OCI-LY3 (cell line): ENCODE measurements around the gene WDR13.

Experiments used
- H2AFZ ChIP-seq: fragments of 200-600, 300-600 bp; shearing (Covaris generic); 2 replicates; pipeline ENCODE4 v1.6.0; 2014; ENCODE audit warnings: antibody characterized with exemption, low read depth, low read length
- H3K27ac ChIP-seq: fragments of 200-600, 300-600 bp; sonication (generic); 2 replicates; pipeline ENCODE4 v1.5.1; 2014; ENCODE audit warnings: mild to moderate bottlenecking, low read length, moderate library complexity, mixed read lengths
- H3K27me3 ChIP-seq: fragments of 200-600, 300-600 bp; sonication (generic); 2 replicates; pipeline ENCODE4 v1.6.1; 2014; ENCODE audit warnings: low read depth, low read length, mixed read lengths
- H3K36me3 ChIP-seq: fragments of 200-600, 300-600 bp; sonication (generic); replicated peaks from 2 replicates; pipeline ENCODE3; 2014; ENCODE audit warnings: low read depth, low read length, mixed read lengths
- H3K4me1 ChIP-seq: fragments of 300-600, 200-600 bp; sonication (generic); 2 replicates; pipeline ENCODE4 v1.6.1; 2014; ENCODE audit warnings: low read length, mixed read lengths
- H3K4me2 ChIP-seq: fragments of 200-600, 300-600 bp; sonication (generic); 2 replicates; pipeline ENCODE4 v1.6.1; 2014; ENCODE audit warnings: low read length, mixed read lengths
- H3K4me3 ChIP-seq: fragments of 300-600, 200-600 bp; sonication (generic); 2 replicates; pipeline ENCODE4 v1.5.1; 2014; ENCODE audit warnings: antibody characterized with exemption, mild to moderate bottlenecking, low read length, moderate library complexity
- H3K79me2 ChIP-seq: fragments of 300-600, 200-600 bp; shearing (Covaris generic); 2 replicates; pipeline ENCODE4 v1.6.1; 2014; ENCODE audit warnings: mild to moderate bottlenecking, low read length, mixed read lengths
- H3K9ac ChIP-seq: fragments of 300-600, 200-600 bp; shearing (Covaris generic); 2 replicates; pipeline ENCODE4 v1.6.0; 2014; ENCODE audit warnings: mild to moderate bottlenecking, low read length, moderate library complexity
- H3K9me3 ChIP-seq: fragments of 200-600, 300-600 bp; shearing (Covaris generic); 2 replicates; pipeline ENCODE4 v1.6.1; 2014; ENCODE audit warnings: low read length, mixed read lengths; ENCODE audit not compliant: insufficient read depth
- H4K20me1 ChIP-seq: fragments of 200-600, 300-600 bp; sonication (generic); 2 replicates; pipeline ENCODE4 v1.6.1; 2016; ENCODE audit warnings: low read length, mixed read lengths; ENCODE audit not compliant: insufficient read depth
- EZH2phosphoT487 ChIP-seq: fragments of 200-600 bp; shearing (Covaris generic); IDR thresholded peaks from 2 replicates; pipeline ENCODE4 v1.6.1; 2018; ENCODE audit warnings: antibody characterized with exemption, mixed run types, low read depth
- TF ChIP-seq, protein P1 (sequence below): fragments of 200-600, 300-600 bp; sonication (generic); IDR thresholded peaks from 2 replicates; pipeline ENCODE4 v1.5.1; 2014; ENCODE audit warnings: antibody characterized with exemption, low read length, low read depth

The WDR13 gene

DNA sequence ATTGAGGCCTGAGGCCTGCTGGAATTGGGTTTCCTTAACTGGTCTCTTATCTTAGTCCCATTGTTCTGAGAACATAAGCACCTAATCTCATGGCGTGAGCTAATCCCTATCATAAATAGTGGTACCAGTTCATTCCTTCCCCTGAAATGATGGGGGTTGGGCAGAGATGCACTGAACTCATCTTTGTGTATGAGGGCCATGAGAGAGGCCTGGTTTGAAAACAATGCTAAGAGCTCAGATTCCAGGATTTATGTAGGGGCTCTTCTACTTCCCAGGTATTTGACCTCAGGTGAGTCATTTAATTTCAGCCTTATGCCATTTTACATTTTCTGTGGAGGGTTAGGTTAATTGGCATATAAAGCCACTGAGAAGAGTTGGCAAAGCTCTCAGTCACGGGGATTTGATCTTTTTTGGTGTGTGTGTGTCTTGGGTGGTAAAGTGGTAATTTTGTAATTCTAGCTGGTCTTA lies 18.6 kb upstream of the WDR13 start:
- Histone ChIP-seq H3K79me2 (peaks cover 25% of the 10 kb centered on the region), H3K4me3 (no peak overlapping the region), H3K27me3 (no peaks in the 10 kb centered on the region), H2AFZ (no peak overlapping the region), H4K20me1 (no peaks in the 10 kb centered on the region; the same call in 1 of the 2 replicates), H3K9me3 (no peaks in the 10 kb centered on the region), H3K9ac (no peak overlapping the region), H3K27ac (no peak overlapping the region), H3K4me1 (peaks cover 8% of the 10 kb centered on the region), H3K4me2 (no peak overlapping the region), H3K36me3 (peaks cover 50% of the 10 kb centered on the region)
- TF ChIP-seq EZH2phosphoT487, result no peak

DNA sequence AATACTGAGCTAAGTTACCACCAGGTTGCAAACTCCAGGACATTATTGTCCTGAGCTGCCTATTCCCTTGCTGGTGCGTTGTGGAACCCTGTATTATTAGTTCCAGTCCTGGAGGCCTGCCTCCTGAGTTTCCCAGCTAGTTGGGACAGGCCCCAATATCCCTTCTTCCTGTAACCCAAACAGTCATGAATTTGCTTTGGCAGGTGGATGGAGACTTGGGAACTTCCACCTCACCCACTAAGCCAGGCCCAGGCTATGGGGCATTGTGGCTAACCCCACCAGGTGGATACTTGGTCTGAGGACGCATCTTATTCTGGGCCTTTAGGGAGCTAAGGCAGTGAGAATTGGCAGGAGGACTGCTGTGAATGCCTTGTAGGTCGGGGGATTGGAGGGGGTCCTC lies 18.0 kb upstream of the WDR13 start:
- Histone ChIP-seq H3K27ac (no peak overlapping the region), H3K4me2 (no peak overlapping the region), H3K27me3 (no peaks in the 10 kb centered on the region), H2AFZ (no peak overlapping the region), H3K9me3 (no peaks in the 10 kb centered on the region), H3K79me2 (peaks cover 25% of the 10 kb centered on the region), H3K9ac (no peak overlapping the region), H3K4me3 (no peak overlapping the region), H4K20me1 (no peaks in the 10 kb centered on the region; the same call in 1 of the 2 replicates), H3K4me1 (peaks cover 8% of the 10 kb centered on the region), H3K36me3 (peaks cover 50% of the 10 kb centered on the region)
- no peak for TF ChIP-seq EZH2phosphoT487
- TF ChIP-seq, protein P1, sequence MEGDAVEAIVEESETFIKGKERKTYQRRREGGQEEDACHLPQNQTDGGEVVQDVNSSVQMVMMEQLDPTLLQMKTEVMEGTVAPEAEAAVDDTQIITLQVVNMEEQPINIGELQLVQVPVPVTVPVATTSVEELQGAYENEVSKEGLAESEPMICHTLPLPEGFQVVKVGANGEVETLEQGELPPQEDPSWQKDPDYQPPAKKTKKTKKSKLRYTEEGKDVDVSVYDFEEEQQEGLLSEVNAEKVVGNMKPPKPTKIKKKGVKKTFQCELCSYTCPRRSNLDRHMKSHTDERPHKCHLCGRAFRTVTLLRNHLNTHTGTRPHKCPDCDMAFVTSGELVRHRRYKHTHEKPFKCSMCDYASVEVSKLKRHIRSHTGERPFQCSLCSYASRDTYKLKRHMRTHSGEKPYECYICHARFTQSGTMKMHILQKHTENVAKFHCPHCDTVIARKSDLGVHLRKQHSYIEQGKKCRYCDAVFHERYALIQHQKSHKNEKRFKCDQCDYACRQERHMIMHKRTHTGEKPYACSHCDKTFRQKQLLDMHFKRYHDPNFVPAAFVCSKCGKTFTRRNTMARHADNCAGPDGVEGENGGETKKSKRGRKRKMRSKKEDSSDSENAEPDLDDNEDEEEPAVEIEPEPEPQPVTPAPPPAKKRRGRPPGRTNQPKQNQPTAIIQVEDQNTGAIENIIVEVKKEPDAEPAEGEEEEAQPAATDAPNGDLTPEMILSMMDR, result no peak

DNA sequence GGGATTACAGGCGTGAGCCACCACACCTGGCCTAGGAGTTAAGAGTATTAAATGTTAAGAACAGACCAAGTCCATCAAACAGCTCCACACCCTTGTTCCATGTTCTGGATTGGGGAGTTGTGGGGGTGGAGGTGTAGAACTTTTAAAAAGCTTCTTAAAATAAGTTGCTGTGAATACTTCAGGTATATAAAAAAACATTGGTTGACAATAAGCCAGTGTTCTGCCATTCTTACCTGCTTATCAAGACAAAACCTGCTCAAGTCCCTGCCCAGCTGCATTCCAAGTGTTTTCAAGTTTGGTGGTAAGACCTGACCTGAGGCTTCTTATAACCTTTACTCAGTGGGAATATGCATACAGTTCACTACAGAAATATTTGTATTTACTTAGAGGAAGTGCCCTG lies 16.6 kb upstream of the WDR13 start:
- H4K20me1 ChIP-seq, result no peaks in the 10 kb centered on the region; the same call in 1 of the 2 replicates
- no peaks in the 10 kb centered on the region for H3K9me3 ChIP-seq
- no peak for TF ChIP-seq EZH2phosphoT487
- TF ChIP-seq, protein P1, result no peak

DNA sequence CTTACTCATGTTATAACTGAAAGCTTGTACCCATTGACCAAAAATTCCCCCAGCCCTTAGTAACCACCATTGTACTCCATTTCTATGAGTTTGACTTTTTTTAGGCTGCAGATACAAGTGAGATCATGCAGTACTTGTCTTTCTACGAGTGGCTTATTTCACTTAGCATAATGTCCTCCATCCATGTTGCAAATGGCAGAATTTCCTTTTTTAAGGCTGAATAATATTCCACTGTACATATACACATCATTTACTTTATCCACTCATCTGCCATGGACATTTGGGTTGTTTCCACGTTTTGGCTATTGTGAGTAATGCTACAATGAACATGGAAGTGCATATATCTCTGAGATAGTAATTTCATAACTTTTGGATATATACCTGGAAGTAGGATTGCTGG lies 12.6 kb upstream of the WDR13 start:
- Histone ChIP-seq H3K9ac (no peak overlapping the region), H3K9me3 (no peaks in the 10 kb centered on the region), H4K20me1 (no peaks in the 10 kb centered on the region), H3K27ac (no peak overlapping the region), H2AFZ (no peak overlapping the region), H3K4me2 (no peak overlapping the region), H3K27me3 (no peaks in the 10 kb centered on the region), H3K4me3 (no peak overlapping the region), H3K36me3 (peaks cover 5% of the 10 kb centered on the region), H3K79me2 (no peaks in the 10 kb centered on the region), H3K4me1 (no peaks in the 10 kb centered on the region)
- no peak for TF ChIP-seq EZH2phosphoT487
- TF ChIP-seq, protein P1, result no peak

More for the DNA sequence above, 16.6 kb upstream of the WDR13 start:
- no peak overlapping the region for H3K9ac ChIP-seq
- no peaks in the 10 kb centered on the region for H3K27me3 ChIP-seq
- H2AFZ ChIP-seq, result no peak overlapping the region
- no peak overlapping the region for H3K27ac ChIP-seq
- H3K4me1 ChIP-seq, result peaks cover 3% of the 10 kb centered on the region
- no peak overlapping the region for H3K4me2 ChIP-seq
- no peak overlapping the region for H3K4me3 ChIP-seq
- peaks cover 12% of the 10 kb centered on the region for H3K79me2 ChIP-seq
- peaks cover 42% of the 10 kb centered on the region for H3K36me3 ChIP-seq
